SW480 (cell line): ENCODE data around the gene CTIF.
"Not testable (repeated sequence)": the region's sequence is repeated elsewhere in the genome, so short reads cannot be mapped to it uniquely, and the experiment has no call there.

Source experiments
- DNase-seq: peaks from one replicate; pipeline ENCODE4 v3.0.0-alpha.2; 2016; ENCODE audit warnings: low spot score

The CTIF gene

GRCh38 chr18:48538531-48539405 is at the start of gene CTIF:
TSS of gene CTIF (plus strand) at chr18:48539031. CDS start at chr18:48619566, 80,535 bp downstream.
- peak; percentile 93 for DNase-seq

- DNase-seq: no peak
Measured at GRCh38 chr18:48490641-48491293, 48.1 kb upstream of the CTIF start.

- no peak for DNase-seq
Measured at GRCh38 chr18:48492880-48493279, 46.0 kb upstream of the CTIF start.

GRCh38 chr18:48493434-48494230 is 45.2 kb upstream of the CTIF start:
- DNase-seq: no peak

GRCh38 chr18:48497863-48498262 is 41.0 kb upstream of the CTIF start:
- no peak for DNase-seq

GRCh38 chr18:48500517-48500916 is 38.3 kb upstream of the CTIF start:
- no peak for DNase-seq

GRCh38 chr18:48502906-48503305 is 35.9 kb upstream of the CTIF start:
- DNase-seq: no peak

- no peak for DNase-seq
Measured at GRCh38 chr18:48504819-48505218, 34.0 kb upstream of the CTIF start.

- not testable (repeated sequence) for DNase-seq
Measured at GRCh38 chr18:48506983-48507568, 31.8 kb upstream of the CTIF start.

- not testable (repeated sequence) for DNase-seq
Measured at GRCh38 chr18:48512498-48512897, 26.3 kb upstream of the CTIF start.

- DNase-seq: no peak
Measured at GRCh38 chr18:48514786-48515185, 24.0 kb upstream of the CTIF start.

- DNase-seq: no peak
Measured at GRCh38 chr18:48517048-48517447, 21.8 kb upstream of the CTIF start.

- no peak for DNase-seq
Measured at GRCh38 chr18:48519431-48520100, 19.3 kb upstream of the CTIF start.

GRCh38 chr18:48521723-48522122 is 17.1 kb upstream of the CTIF start:
- DNase-seq: no peak

GRCh38 chr18:48525671-48526070 is 13.2 kb upstream of the CTIF start:
- no peak for DNase-seq

GRCh38 chr18:48527461-48527860 is 11.4 kb upstream of the CTIF start:
- DNase-seq: no peak

GRCh38 chr18:48528861-48529260 is 10.0 kb upstream of the CTIF start:
- DNase-seq: no peak

- DNase-seq: peak; percentile 21
Measured at GRCh38 chr18:48529796-48530195, 9.0 kb upstream of the CTIF start.

GRCh38 chr18:48530399-48531081 is 8.3 kb upstream of the CTIF start:
- DNase-seq: no peak

- DNase-seq: no peak
Measured at GRCh38 chr18:48531082-48531403, 7.8 kb upstream of the CTIF start.

- DNase-seq: no peak
Measured at GRCh38 chr18:48531908-48532307, 6.9 kb upstream of the CTIF start.
